Stimulated activated CD4-positive, alpha-beta T cell treated with anti-CD3 and anti-CD28 coated beads, Interleukin-15, amount 100 ng/mL, for 1 hour (primary cell): ENCODE data around the gene PIF1.

ENCODE experiments used
- DNase-seq, 2 donors: peaks; one replicate each; pipeline ENCODE4 v3.0.0-alpha.2; 2020; ENCODE audit warnings: low read depth in 1 of 2, low spot score in 1 of 2

The PIF1 gene

DNA sequence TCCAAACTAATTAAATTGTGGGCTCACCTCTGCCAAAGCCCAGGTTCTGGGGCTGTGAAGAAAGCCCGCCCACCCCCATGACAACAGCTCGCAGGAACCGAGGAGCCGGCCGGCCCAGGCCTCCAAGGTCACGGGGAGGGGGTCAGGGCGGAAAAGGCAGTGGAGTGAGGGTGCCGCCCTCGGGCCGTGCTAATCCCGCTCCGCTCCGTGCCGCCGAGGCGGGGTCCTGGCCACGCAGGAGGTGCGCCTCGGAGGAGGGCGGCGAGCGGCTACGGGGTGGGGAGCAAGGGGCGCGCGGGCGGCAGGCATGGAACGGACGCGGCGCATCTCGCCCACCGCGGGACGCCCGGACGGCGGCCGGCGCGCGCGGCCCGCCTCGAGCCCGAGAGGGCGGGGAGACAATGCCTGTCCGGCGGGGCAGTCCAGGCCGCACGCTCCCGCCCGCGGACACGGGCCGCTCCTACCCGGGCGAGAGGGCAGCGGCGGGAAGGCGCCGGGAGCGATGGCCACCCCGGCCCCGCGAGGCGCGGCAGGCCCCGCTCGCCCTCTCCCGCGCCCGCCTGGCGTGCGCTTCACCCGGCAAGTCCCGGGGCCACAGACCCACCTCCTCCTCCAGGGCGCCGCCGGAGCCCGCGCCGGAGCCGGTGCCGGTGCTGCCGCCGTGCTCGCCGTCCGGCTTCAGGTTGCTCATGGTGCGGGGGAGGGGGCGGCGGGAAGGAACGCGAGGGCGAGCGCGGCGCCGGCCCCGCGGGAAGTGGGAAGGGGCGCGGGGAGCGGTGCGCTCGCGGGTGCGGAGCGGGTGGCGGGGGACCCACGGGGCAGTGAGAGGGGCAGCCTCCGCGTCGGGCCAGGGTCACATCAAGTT is 50.6 kb downstream of the PIF1 start:
- peak in 1 of 2 donors; percentile 5 for DNase-seq

DNA sequence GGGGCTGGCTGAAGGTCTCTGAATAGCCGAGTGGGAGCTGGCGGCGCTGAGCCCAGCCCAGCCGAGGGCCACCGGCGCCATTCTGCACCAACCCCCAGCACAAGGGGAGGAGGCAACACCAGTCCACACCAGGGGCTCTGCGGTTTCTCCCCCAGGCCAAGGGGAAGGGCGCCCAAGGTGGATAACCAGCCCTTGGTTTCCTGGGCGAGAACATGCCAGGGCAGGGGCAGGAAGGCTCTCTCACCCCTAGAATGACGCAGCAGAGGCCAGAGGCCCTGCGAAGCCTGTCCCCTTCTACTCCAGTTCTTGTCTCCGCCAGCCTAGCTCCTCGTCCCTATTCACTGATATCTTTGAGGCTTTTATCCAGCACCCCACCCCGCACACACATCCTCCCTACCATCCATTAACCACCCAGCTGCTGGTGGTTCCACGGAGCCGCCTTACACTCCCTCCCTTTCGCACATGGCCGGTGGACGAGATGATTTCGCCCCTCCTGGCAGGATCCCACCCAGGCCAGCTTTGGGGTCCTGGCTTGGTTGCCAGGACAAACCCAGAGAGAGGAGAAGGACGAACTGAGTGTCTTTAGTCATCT is 51.3 kb downstream of the PIF1 start:
- no peak for DNase-seq

DNA sequence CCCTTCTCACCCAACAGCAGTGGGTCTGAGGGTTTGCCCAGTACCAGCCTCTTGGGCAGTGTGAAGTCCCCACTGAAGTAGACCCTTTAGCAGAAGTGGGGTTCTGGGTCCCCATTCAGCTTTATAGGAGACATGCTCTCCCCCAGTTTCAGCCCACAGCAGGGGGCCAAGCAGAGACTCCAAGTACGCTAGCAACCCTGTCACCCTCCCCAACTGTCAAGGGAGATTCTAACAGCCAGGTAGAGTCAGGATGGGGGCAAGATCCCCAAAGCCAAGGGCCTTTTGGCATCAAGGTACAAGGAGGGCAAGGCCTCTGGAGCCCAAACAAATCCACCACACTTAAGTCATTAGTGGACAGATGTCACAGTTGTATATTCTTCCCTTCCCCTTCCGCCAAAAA is 51.8 kb downstream of the PIF1 start:
- DNase-seq, result no peak

DNA sequence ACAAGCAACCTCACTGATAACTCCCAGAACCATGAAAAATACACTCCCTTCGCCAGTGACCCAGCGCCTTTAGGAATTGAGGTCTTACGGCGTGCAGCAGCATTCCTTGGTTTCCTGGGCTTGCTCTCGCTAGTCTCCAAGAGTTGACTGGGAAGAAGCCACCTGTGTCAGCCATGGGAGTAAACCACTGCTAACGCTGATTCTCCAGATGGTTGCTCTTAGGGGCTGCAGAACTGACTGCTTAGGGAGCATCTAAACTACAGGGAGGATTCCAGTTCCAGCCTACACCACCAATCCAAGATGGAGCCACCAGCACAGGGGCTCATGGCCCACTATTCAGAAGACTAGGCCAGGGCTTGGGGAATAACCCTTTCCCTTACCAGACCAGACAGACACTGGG is 52.5 kb downstream of the PIF1 start:
- DNase-seq, result no peak

DNA sequence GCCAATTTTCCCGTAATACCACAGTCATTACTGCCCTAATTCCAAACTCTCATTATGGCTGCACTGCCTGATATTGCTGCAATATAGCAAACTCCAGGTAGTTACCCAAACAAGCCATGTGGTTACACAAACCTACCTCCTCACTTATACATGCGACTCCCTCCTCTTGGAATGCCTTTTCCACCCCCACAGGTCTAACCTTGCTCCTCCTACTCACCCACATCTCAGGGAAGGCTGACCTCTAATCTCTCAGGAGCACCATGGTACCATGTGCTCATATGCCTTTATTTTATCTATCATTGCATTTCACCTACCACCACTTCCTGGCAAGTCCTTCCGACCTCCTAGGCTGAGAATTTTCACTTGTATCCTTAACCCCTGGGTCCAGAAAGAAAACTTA is 53.0 kb downstream of the PIF1 start:
- no peak for DNase-seq

DNA sequence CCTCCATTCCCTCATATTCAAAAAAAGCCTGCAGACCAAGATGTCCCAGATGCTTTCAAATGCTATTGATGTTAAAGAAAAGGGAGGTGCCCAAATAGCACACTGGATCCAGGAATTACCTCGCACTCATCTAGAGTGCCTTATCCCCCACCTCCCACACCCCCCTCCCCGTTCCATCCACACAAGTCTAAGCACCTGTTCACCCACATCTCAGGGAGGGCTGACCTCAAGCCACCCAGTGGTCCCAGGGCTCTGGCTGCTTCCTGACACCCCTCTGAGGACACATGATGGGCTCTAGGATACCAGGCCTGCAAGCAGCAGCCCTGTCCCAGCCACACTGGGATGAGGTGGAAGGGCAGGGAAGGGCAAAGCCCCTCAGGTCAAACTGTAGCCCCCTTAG is 54.8 kb downstream of the PIF1 start:
- DNase-seq, result no peak

DNA sequence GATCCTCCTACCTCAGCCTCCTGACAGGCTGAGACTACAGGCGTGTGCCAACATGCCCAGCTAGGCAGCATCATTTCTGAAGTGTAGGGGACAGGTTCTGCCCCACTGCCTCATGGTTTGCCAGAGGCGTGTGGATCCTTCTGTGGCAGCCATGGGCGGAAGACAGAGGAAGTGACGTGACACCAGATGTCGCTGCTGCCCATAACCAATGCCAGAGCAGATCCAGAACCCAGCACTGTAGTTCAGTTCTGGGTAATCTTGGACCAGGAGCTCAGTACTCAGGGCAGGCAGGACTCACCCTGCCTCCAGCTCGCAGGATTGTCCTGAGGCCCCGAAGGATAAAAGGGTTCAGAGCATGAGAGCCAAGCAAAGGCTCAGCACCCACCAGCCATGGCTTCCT is 58.2 kb downstream of the PIF1 start:
- DNase-seq, result no peak

DNA sequence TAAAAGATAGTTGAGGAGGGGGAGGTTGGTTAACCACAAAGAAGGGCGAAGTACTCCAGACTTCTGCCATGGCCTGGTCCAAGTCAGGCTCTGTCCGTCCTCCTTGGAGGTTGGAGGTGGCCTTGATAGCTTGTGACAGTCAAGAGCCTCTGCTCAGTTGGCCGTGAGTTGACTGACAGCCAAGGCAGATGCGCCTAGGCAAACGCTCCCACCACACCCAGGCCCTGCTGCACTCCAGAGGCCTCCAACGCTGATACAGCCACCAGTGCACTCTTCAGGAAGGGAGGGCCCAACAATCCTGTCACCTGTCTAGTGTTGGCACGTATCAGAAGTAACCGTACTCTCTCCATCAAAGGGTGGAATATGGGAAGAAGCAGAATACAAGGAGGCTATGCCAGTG is 59.4 kb downstream of the PIF1 start:
- no peak for DNase-seq
